Osteoblast (primary cell): ENCODE measurements around the gene SLC22A3. TPM values are rescaled to one million over a fixed set of nuclear protein-coding genes. Genes with fewer than 3 reads are reported as not detected.
"Not testable (repeated sequence)": the region's sequence is repeated elsewhere in the genome, so short reads cannot be mapped to it uniquely, and the experiment has no call there.

Experiments used
- DNase-seq: peaks from one replicate; pipeline ENCODE4 v3.0.0; 2011; ENCODE audit warnings: low spot score, mixed read lengths; ENCODE audit not compliant: insufficient read length; ENCODE audit errors: missing footprints
- H2AFZ ChIP-seq: 2 replicates; pipeline ENCODE4 v1.6.0; 2011; ENCODE audit warnings: mild to moderate bottlenecking, low read length
- H3K27ac ChIP-seq: 2 replicates; pipeline ENCODE4 v1.5.1; 2011; ENCODE audit warnings: mild to moderate bottlenecking, low read depth, low read length, moderate library complexity
- H3K27me3 ChIP-seq: 2 replicates; pipeline ENCODE4 v1.6.0; 2012; ENCODE audit warnings: mild to moderate bottlenecking, control low read depth, inconsistent platforms, low read length, moderate library complexity; ENCODE audit not compliant: insufficient read depth
- H3K36me3 ChIP-seq: 2 replicates; pipeline ENCODE4 v1.5.1; 2011; ENCODE audit warnings: mild to moderate bottlenecking, low read length, control low read depth, moderate library complexity; ENCODE audit not compliant: insufficient read depth
- H3K4me1 ChIP-seq: 2 replicates; pipeline ENCODE4 v1.5.1; 2011; ENCODE audit warnings: mild to moderate bottlenecking, low read length, control low read depth, moderate library complexity; ENCODE audit not compliant: insufficient read depth
- H3K4me2 ChIP-seq: 2 replicates; pipeline ENCODE4 v1.6.0; 2011; ENCODE audit warnings: mild to moderate bottlenecking, low read length; ENCODE audit not compliant: insufficient read depth
- H3K4me3 ChIP-seq: fragments of 200-600 bp; sonication (generic); 3 replicates; pipeline ENCODE4 v1.5.1; 2012; ENCODE audit warnings: mild to moderate bottlenecking, low read length, inconsistent platforms; ENCODE audit not compliant: insufficient read depth
- H3K79me2 ChIP-seq: 2 replicates; pipeline ENCODE4 v1.6.0; 2012; ENCODE audit warnings: mild to moderate bottlenecking, low read length, control low read depth, inconsistent platforms; ENCODE audit not compliant: insufficient read depth
- H3K9me3 ChIP-seq: 2 replicates; pipeline ENCODE4 v1.5.1; 2011; ENCODE audit warnings: low read depth, low read length, control low read depth
- H4K20me1 ChIP-seq: 2 replicates; pipeline ENCODE4 v1.6.0; 2012; ENCODE audit warnings: mild to moderate bottlenecking, low read length, control low read depth; ENCODE audit not compliant: insufficient read depth
- total RNA-seq: library from RNA; depleted of rRNA; stranded (reverse); fragments of >200 nt; gene quantifications from 2 replicates; pipeline ENCODE4 v1.2.3, GENCODE V29; 2012
- TF ChIP-seq, protein P1 (sequence below): IDR thresholded peaks from 2 replicates; pipeline ENCODE4 v1.5.1; 2011; ENCODE audit warnings: mild to moderate bottlenecking, low read depth, low read length, moderate library complexity; ENCODE audit errors: extremely low read depth

SLC22A3 gene
- total RNA-seq, 1 donor, result 22.1 TPM

DNA sequence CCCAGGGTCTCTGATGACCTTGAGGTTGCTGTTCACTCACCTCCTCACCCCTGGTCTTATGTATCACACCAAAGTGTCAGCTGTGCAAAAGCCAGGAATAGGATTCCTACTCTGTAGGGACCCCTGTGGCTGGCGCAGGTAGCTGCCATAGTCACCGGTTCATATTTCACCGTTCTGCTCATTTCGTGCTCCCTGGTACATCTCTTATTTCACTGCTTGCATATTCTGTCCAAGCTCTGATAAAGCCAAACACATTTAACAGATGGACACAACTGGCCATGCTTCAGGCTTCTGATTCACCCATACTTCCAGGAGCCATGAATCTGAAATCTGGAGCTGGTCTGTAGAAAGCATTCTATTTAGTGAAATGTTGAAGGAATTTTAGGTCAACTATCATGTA, 20.5 kb downstream of the SLC22A3 start:
- H3K27me3 ChIP-seq, result no peaks in the 10 kb centered on the region
- TF ChIP-seq, protein P1, sequence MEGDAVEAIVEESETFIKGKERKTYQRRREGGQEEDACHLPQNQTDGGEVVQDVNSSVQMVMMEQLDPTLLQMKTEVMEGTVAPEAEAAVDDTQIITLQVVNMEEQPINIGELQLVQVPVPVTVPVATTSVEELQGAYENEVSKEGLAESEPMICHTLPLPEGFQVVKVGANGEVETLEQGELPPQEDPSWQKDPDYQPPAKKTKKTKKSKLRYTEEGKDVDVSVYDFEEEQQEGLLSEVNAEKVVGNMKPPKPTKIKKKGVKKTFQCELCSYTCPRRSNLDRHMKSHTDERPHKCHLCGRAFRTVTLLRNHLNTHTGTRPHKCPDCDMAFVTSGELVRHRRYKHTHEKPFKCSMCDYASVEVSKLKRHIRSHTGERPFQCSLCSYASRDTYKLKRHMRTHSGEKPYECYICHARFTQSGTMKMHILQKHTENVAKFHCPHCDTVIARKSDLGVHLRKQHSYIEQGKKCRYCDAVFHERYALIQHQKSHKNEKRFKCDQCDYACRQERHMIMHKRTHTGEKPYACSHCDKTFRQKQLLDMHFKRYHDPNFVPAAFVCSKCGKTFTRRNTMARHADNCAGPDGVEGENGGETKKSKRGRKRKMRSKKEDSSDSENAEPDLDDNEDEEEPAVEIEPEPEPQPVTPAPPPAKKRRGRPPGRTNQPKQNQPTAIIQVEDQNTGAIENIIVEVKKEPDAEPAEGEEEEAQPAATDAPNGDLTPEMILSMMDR, result no peak
- no peak overlapping the region for H3K27ac ChIP-seq
- H3K79me2 ChIP-seq, result no peaks in the 10 kb centered on the region
- H3K9me3 ChIP-seq, result no peaks in the 10 kb centered on the region
- H4K20me1 ChIP-seq, result no peaks in the 10 kb centered on the region
- no peak overlapping the region for H2AFZ ChIP-seq
- H3K36me3 ChIP-seq, result no peaks in the 10 kb centered on the region
- no peak overlapping the region for H3K4me2 ChIP-seq
- DNase-seq, result no peak
- H3K4me1 ChIP-seq, result no peaks in the 10 kb centered on the region
- no peak overlapping the region for H3K4me3 ChIP-seq

DNA sequence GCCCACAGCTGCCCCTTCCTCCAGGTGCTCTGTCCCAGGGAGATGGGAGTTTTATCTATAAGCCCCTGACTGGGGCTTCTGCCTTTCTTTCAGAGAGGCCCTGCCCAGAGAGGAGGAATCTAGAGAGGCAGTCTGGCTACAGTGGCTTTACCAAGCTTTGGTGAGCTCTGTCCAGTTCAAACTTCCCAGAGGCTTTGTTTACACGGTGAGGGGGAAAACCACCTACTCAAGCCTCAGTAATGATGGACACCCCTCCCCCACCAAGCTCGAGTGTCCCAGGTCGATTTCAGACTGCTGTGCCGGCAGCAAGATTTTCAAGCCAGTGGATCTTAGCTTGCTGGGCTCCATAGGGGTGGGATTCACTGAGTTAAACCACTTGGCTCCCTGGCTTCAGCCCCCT, 25.4 kb downstream of the SLC22A3 start:
- H3K9me3 ChIP-seq, H3K4me3 ChIP-seq, H3K27ac ChIP-seq, H2AFZ ChIP-seq, H3K4me2 ChIP-seq, H4K20me1 ChIP-seq, H3K27me3 ChIP-seq, H3K79me2 ChIP-seq, DNase-seq, H3K36me3 ChIP-seq, H3K4me1 ChIP-seq: not testable (repeated sequence)

DNA sequence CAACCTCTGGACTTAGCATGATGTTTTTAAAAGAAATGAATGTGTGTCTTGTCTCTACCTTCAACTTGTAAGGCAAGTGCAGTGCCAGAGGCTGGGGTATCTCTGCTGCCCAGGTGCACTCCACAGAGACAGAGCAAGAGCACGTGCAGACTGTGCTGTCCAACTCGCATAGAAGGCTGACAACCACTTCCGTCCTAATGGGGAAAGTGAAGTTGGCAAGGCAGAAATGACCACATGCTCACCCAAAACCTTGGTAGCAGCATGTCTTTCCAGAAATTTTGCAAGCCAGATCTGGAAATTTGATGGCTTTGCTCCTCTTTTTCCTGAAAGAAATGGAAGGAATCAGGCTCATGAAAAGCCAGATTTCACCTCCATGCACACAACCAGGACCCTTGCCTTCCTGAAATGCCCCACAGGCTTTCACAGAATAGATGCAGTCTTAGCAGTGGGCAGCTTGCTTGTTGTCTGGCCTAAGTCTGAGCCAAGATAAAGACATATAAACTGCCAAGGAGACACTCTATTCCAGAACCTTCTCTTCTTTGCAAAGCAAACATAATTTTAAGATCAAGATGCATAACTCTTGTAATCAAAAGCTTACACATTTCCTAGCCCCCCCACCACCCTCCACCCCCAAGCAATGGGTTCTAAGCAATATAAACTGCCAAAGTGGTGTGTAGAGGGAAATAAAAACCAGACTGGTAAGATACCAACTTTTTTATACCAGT, 26.8 kb downstream of the SLC22A3 start:
- H3K36me3 ChIP-seq, result no peaks in the 10 kb centered on the region
- no peaks in the 10 kb centered on the region for H3K9me3 ChIP-seq
- TF ChIP-seq, protein P1, result no peak
- no peaks in the 10 kb centered on the region for H4K20me1 ChIP-seq
- H3K4me3 ChIP-seq, result no peak overlapping the region
- no peaks in the 10 kb centered on the region for H3K4me1 ChIP-seq
- no peak overlapping the region for H2AFZ ChIP-seq
- DNase-seq, result no peak
- no peak overlapping the region for H3K4me2 ChIP-seq
- H3K27ac ChIP-seq, result no peak overlapping the region
- H3K27me3 ChIP-seq, result no peaks in the 10 kb centered on the region
- no peaks in the 10 kb centered on the region for H3K79me2 ChIP-seq

DNA sequence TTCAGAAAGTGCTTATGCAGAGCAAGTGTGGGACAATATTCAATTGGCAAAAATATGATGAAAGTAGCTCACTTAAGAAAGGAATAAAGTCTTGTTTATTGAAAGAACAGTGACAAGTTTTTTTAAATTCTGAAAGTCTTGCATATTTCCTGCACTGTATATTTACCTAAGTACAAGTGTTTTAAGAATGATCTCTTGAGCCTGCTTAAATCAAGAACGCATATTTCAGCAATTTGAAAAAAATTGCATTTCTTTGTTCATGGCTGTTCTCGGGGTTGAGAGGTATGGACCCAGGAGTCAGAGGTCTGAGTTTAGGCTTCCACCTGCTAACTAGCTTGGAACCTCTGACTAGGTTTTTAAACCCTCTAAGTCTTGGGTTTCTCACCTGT, 27.4 kb downstream of the SLC22A3 start:
- Histone ChIP-seq H3K4me1 (no peaks in the 10 kb centered on the region), H3K4me3 (no peak overlapping the region), H3K27ac (no peak overlapping the region), H2AFZ (no peak overlapping the region), H3K79me2 (no peaks in the 10 kb centered on the region), H4K20me1 (no peaks in the 10 kb centered on the region), H3K9me3 (no peaks in the 10 kb centered on the region), H3K27me3 (no peaks in the 10 kb centered on the region), H3K36me3 (no peaks in the 10 kb centered on the region), H3K4me2 (no peak overlapping the region)
- no peak for DNase-seq
- TF ChIP-seq, protein P1, result no peak
